GM18498 (cell line): ENCODE data around the gene NUP54.

Experiments
- ATAC-seq: cut with Tn5 transposase; IDR thresholded peaks from one replicate; pipeline ENCODE4 v1.9.1; 2021; ENCODE audit warnings: mild to moderate bottlenecking, moderate library complexity; ENCODE audit not compliant: unreplicated experiment

The NUP54 gene, protein sequence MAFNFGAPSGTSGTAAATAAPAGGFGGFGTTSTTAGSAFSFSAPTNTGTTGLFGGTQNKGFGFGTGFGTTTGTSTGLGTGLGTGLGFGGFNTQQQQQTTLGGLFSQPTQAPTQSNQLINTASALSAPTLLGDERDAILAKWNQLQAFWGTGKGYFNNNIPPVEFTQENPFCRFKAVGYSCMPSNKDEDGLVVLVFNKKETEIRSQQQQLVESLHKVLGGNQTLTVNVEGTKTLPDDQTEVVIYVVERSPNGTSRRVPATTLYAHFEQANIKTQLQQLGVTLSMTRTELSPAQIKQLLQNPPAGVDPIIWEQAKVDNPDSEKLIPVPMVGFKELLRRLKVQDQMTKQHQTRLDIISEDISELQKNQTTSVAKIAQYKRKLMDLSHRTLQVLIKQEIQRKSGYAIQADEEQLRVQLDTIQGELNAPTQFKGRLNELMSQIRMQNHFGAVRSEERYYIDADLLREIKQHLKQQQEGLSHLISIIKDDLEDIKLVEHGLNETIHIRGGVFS

DNA sequence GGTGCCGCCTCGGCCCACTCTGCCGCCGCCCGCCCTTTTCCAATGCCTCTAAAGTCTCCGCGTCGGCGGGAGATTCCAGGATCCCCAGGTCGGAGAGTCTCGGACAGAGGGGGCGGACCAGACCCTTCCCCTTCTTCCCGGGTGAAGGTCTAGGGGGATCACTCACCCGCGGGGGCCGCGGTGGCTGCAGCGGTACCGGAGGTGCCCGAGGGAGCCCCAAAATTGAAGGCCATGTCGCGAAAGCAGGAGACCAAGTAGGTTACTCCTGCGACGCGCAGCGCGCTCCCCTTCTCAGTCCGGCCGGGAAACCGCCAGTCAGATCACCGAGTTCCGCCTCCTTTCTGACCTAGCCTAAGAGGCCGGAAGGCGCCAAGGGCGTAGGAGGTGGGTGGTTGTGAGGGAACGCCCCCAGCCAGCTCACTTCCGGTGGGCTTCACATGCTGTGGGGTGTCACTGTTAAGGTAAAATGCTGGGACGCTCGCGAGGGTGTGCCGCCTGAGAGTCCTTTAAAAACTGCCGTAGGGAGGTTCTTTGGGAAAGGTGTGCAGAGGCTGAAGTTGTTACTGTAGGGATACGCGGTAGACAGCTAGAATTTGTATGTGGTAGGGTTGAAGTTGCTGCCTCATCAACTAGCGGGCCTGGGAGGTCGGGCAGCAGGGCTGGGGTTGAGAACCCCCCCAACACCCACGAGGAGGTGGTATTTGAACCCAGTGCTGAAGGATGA, at the start of gene NUP54:
Gene NUP54 (minus strand): TSS at position 256 of the 724 bp plus-strand sequence. CDS start 23 bp downstream, at position 233.
- ATAC-seq: peak; percentile 99

DNA sequence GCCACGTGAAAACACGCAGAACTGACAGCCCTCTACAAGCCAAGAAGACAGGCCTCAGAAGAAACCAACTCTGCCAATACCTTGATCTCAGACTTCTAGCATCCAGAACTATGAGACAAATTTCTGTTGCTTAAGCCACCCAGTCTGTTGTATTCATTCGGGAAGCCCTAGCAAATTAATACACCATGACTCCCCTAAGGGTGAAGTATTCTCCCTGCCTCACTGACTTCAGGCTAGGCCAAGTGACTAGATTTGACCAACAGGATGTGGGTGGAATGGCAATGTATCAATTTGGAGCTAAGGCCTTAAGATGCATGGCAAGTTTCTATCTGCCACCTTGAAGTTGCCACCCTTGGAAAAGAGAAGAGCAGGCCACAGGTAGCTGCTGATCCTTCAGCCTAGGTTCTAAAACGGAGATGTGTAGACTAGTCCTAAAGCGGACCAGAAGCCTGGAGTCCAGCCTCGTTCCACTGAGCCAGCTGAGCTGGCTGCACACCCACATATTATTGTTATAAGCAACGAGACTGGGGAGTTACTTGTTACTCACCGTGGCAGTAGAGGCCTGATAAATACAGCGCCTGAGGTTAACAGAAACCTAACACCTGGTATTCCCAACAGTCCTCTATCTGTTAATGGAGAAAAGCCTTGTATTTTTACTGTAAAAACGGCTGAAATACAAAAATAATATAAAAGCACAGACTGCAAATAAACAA, 49.0 kb upstream of the NUP54 start:
- ATAC-seq: no peak

DNA sequence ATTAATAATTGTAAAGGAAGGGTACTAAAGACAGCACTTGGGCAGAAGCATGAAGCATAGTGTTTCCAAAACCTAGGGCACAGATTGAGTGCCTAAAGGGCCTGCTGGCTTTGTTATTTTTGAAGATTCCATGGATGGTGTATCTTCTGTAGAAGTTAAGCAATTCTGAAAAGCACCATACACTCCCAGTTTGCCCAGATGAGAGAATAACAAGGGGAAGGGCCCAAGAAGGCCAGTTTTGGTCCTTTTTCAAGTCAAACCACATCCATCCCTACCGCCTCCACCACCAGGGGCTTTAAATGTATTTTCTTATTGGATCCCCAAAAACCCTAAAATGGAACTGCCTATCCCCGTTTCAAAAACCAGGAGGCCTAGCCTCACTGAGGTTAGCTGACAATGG, 48.2 kb upstream of the NUP54 start:
- no peak for ATAC-seq

DNA sequence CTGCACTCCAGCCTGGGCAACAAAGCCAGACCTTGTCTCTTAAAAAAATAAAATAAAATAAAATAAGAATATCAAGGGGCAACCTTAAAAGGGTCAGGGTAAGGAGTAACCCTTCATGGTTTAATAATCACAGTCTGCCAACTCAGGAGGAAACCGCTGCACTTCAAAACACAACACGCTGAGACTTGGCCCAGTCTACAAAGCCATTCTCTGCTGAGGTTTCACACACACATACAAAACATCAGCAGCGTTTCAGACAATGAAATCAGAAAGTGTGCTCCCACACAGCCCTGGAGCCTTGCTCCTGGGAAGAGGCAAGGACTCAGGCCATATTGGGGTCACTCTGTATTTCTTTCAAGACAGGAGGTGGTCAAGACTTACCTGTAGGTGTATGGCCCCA, 47.1 kb upstream of the NUP54 start:
- ATAC-seq: no peak

DNA sequence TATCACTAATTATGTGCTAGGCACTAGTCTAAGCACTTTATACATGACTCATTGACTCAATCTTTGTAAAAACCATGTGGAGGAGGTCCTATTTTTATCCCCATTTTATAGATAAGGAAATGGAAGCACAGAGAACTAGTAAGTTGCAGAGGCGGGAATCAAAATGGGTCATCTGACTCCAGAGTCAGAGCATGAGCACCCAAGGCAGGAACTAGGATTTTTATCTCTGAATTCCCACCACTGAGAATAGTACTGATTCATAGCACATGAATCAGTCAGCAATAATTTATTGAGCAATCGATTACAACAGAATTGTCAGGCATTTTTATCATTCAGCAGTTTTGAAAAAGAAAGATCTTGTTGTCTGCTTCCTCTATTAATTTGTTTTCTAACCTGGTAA, 46.1 kb upstream of the NUP54 start:
- ATAC-seq: no peak

DNA sequence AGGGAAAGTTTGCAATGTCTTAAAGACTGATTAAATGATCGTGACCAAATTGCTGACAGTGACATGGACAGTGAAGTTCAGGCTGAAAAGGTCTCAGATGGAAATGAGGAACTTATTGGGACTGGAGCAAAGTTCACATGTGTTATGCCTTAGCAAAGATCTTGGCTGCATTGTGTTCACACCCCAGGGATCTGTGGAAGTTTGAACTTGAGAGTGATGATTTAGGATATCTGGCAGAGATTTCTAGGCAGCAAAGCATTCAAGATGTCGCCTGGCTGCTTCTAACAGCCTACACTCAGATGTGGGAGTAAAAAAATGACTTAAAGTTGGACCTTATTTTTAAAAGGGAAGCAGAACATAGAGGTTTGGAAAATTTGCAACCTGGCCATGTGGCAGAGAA, 44.0 kb upstream of the NUP54 start:
- ATAC-seq: no peak

DNA sequence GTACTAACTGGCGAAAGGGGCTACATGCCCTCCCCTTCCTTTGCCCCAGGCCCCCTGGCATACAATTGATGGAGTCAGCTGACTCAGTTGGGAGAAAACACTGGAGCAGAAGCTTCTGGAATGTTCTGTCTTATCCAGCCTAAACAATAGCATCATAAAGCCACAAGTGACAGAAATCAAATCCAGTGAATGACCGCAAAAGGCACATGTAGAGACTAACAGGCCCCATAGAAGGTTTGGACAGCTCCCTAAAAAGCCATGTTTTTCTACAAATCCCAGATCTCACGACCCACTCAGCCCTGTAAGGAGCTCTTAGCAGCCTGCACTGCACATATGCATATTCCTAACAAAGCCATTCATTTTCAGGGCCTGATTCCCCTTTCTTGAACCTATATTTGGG, 40.4 kb upstream of the NUP54 start:
- no peak for ATAC-seq

DNA sequence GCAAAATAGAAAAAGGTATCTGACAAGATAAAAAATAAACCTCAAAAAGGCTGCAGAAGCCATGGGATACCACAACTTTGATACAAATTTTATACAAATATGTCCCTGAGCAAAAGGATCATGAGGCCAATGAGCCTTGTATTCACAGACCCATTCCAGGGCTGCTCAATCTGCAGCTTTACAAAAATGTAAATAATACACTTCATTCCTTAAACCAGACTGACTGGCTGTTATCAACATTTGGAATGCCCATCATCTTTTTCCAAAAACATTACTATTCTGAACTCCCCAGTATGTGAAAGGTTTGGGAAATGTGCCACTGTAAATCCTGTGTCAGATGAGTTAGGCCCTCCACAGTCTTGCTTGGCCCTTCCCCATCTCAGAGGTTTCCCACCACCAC, 40.0 kb upstream of the NUP54 start:
- no peak for ATAC-seq

DNA sequence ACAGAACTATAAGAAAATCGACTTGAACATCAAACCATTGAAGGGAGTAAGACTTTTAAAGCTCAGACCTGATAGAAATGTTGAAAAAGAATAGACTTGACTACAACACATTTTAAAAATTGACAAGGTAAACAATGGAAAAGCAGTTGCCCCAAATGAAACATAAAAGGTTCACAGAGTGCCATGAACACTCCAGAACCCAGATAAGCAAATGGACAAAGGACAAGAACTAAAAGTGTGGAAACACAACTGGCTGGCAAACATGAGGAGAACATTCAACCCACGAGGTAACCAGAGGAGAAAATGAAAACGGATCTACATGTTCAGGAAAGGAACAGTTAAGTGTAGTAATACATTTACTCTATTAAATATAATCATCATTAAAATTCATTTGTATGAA, 39.0 kb upstream of the NUP54 start:
- ATAC-seq: no peak

DNA sequence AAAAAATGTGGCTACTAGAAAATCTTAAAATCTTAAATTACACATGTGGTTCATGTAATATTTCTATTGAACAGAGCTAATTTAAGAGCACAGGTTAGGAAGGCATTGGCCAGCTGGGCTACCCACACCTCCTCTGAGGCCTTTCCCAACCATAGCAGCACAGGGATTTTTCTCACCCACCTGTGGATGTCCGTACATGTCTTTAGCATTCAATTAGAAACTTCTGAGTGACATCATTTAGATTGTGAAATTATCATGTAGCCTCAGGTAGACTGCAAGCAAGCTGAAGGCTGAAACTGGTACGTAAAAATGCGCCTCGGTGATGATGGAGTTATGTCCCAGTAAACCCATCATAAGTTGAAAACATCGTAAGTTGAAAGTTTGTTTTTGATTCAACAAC, 34.3 kb upstream of the NUP54 start:
- no peak for ATAC-seq

DNA sequence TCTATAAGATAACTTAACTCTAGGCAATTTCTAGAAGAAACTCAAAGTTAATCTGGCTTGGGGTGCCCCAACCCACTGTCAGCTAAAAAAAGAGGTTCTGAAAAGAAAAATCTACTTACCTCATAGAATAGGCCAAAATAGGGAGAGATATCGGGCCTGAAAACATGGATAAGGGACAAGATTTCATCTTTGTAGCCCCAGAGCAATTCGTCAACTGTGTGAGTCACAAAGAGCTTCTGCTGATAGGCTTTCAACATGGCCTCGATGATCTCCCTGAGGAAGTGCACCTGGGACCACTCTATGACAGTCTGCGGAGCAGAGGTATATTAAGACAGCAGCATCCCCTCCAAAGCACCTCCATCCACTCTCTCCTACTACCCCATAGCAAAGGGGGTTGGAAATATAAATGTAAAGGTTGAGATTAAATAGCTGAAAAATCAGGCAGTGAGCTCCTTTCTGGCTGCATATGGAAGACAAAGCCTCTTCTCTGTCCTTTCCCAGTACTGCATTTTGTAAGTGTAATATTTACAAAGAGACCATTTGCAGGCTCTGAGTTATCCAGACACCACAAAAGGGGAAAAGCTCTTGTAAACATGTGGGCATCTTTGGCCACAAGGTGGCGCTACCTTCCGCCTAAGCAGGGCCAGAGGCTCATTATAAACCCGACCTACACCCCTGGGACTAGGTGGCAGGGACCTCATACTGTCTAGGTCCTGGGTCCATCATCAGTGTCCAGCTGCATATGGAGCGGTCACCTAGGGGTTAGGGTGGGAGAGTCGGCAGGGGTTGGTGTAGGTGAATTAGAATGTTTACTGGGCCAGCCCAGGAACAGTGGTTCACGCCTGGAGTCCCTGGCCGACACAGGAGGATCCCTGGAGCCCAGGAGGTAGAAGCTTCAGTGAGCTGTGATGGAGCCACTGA, 31.5 kb upstream of the NUP54 start:
- peak; percentile 82 for ATAC-seq

DNA sequence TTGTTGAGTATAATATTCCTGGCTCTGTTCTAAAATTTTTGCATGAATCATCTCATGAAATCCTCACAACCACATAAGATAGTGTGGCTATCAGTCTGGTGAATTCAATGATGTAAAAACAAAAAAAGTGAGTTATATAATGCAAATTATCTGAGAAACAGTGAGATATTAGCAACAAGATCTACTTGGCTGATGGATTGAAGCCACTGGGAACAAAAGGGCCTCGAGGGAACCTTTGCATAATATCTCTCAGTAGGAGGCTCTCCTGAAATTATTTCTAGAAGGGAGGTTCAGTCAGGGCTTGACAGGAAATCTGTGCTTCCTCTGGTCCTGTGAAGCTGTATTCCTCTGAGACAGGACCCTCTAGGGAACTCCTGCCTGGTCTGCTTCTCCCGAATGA, 30.1 kb upstream of the NUP54 start:
- ATAC-seq: no peak

DNA sequence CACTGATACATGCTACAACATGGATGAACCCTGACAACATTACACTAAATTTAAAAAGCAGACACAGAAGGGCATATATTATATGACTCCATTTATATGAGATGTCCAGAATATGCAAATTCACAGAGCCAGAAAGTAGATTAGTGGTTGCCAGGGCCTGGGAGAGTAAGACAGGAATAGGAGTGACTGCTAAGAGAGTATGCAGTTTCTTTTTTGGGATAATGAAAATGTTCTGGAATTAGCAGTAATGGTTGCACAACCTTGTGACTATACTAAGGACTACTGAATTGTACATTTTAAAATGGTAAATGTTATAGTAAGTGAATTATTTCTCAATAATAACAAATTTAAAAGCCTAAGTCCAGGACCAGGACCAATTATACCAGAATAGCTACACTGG, 29.5 kb upstream of the NUP54 start:
- ATAC-seq: no peak

DNA sequence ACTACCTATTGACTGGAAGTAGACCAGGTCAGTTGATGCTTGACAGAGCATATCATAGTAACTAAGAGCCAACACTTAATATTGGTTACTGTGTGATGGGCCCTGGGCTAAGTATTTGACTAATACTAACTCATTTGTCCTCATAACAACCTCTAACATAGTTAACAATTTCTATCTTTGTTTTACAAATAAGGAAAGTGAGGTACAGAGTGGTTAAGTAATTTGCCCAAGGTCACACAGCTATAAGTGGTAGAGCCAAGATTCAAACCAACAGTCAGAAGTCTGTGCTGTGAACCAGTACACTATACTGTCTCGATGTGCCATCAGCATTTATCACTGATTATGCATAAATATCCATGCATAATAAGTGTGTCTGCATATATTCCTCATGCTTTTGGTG, 27.1 kb upstream of the NUP54 start:
- no peak for ATAC-seq

DNA sequence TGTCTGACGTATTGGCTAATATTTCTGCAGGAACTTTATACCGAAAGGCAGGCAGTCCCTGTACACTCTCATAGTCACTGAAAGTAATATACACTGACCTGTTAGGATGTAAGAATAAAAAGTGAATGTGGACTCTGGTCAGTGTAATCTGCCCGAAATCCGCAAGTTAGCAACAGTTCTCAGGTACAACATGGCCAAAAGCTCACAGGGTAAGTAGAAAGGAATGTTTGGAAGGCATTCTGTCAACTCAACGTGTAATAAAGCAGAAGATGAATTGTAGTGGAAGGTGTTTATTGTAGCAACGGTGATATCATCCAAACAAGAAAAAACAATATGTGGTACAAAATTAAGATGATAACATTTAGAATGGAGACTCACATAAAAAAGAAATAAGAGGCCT, 26.0 kb upstream of the NUP54 start:
- ATAC-seq: no peak

DNA sequence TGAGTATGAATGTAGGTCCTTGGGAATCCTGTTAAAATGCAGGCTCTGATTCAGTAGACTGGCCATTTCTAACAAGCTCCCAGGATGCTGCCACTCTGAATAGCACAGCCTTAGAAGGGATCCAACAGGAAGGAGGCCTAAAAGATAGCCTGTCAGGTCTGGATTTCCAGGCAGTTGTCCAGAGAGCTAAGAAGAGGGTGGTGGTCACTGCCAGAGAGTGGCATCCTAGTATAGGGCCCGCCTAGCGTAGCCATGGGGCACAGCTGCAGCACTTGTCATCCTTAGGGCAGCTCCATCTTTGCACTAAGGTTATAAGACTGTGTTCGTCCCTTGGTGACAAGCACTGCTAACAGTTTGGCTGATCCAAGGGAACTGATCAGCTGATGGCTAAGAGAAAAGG, 20.5 kb upstream of the NUP54 start:
- ATAC-seq: no peak

DNA sequence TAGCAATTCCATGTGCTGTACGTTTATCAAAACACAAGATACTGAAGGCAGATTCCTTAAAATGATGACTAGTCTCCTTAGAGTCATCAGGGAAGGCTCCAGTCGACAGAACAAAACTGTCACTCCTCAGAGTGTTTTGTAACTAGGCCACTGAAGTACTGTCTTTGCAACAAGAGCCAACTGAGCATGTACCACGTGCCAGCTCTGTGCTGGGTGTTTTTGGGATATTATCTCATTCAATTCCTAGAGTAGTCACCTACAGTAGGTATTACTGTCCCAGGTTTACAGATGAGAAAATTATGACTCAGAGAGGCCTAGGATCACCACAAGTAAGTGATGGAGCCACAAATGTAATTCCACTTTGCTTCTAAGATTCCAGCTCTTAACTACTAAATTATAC, 18.3 kb upstream of the NUP54 start:
- no peak for ATAC-seq

DNA sequence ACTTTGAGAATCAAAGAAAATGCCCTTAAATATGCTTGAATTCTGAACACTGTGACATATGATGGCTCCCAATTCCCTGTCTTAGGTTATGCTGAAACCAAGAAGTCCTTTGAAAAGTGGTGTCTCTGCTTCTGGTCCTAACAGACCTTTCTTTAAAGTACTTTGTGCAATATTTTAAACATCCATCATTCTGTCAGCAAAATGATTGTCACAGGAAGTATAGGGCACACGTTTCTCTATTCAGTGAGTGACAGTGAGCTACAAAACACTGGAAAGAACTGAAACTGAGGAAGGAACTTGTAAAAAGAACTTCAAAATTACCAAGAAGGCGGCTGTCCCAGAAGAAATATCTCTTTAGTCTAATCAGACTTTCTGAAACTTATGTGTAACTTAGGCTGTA, 12.2 kb upstream of the NUP54 start:
- ATAC-seq: no peak

DNA sequence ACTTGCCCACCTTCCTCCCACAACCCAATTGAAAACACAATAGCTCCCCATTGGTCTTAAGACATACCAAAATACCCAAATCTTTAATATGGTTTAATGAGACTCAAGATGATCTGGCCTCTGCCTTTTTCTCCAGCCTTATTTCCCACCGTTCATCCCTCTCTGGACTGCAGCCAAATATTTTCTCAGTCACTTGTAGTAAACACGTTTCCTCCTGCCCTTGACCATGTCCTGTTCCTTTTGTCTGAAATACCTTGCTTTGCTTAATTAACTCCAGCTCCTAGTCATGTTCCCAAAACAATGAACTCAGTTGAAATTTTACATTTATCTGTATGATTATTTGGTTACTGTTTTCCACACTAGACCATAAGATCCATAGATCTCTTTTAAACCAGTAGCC, 8.4 kb upstream of the NUP54 start:
- no peak for ATAC-seq

DNA sequence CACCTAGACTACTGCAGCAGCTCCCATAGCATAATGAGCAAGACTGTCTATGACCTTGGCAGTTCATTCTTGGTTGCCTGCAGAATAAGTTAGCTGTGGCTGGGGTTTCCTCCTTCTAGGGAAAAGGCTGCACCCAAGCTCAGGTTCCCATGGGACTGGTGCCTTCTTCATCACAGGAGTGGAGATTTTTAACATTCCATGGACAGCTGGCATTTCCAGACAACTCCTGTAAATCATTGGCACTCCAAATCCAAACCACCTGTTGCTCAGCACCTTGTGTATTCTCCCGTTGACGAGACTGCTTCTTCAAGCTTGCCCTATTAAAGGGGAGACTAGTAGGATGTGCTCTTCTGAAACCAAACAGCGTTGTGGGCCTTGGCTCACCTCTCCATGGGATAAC, 7.8 kb upstream of the NUP54 start:
- no peak for ATAC-seq

DNA sequence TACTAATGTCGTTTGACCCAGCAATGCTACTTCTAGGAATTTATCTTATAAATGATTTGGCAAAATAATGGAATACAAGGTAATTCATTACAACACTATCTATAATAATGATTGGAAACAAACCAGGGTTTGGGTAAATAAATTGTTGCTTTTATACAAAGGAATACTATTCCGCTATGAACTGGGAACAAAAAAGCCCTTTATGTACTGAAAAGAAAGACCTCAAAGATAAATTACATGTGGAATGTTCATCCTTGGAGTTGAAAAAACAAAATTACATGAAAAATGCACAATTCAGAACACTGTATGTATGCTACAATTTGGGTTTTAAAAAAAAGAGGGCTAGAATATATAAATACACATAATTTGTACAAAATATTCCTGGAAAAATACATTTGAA, 5.2 kb upstream of the NUP54 start:
- ATAC-seq: no peak
